Pulmonary artery endothelial cell (primary cell): ENCODE results near the gene KIDINS220. TPM values are rescaled to one million over a fixed set of nuclear protein-coding genes. Genes with fewer than 3 reads are reported as not detected.

Experiments used
- DNase-seq: peaks from one replicate; pipeline ENCODE4 v3.0.0-alpha.2; 2011; ENCODE audit warnings: low read depth, low spot score
- total RNA-seq: library from RNA; depleted of rRNA; stranded (reverse); fragments of >200 nt; gene quantifications from 2 replicates; pipeline ENCODE4 v1.2.3, GENCODE V29; 2014

KIDINS220 gene
- 43.3 and 64.7 TPM in 2 replicates for total RNA-seq

- peak; percentile 29 for DNase-seq
These were observed at the start of gene KIDINS220 for GRCh38 chr2:8836971-8837794. Gene KIDINS220, minus strand, starts transcription at chr2:8837613. Its CDS starts 10,520 bp downstream, at chr2:8827093.

DNA sequence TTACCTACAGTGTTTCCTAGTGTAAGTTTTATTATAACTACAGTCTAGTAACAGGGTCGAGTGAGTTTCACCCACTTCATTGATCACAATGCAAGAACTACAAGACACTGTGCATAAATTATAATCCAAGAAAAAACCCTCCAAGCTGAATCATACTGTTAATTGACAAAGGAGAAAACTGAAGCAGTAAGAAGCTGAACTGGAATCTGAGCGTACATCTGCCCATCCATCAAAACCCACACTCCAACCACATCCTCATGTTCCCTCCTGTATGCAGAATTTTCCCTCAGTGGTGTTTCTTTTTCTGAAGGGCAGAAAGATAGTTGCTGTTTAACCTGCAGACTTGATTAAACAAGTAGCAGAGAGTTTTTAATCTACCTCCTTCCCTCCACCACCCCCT is 49.5 kb upstream of the KIDINS220 start:
- no peak for DNase-seq

GRCh38 chr2:8886202-8886518 is 48.7 kb upstream of the KIDINS220 start:
- DNase-seq = no peak

GRCh38 chr2:8885449-8886201 is 48.2 kb upstream of the KIDINS220 start:
- DNase-seq = no peak

DNA sequence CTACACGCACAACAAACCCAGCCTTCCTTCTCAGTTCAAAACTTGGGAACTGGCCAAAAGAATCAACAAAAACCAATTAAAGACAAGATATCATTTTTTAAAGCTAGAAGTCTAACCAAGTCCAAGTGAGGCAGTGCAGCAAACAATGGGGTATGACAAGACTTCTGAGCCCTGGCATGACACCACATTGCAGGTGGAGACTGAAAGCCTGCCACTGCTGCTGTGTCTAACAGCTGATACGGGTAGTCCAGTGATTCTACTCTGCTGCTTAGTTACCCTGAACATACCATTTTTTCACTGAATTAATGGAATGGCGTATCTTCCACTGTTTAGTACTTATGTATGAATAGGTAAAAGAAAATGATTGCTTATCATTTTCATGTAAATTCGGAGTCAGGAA is 47.4 kb upstream of the KIDINS220 start:
- no peak for DNase-seq

- no peak for DNase-seq
These were observed 44.7 kb upstream of the KIDINS220 start for GRCh38 chr2:8882094-8882493.

DNA sequence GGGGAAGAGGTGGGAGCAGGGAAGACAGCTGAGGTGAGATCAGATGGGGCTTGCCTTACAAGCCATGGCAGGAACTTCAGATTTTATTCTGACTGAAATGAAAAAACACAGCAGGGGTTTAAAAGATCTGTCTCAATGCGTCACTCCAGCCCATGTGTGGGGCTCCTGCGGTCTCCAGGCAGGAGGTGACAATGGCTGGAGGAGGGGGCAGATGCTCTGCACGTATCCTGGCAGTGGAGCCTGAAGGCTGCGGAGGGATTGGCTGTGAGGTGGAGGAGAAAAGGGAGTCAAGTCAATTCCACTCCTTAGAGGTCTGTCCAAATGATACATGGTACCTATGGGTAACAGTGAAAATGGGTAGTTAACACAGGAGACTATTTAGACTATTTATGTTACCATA is 40.5 kb upstream of the KIDINS220 start:
- no peak for DNase-seq

GRCh38 chr2:8877332-8877731 is 39.9 kb upstream of the KIDINS220 start:
- DNase-seq = no peak

DNA sequence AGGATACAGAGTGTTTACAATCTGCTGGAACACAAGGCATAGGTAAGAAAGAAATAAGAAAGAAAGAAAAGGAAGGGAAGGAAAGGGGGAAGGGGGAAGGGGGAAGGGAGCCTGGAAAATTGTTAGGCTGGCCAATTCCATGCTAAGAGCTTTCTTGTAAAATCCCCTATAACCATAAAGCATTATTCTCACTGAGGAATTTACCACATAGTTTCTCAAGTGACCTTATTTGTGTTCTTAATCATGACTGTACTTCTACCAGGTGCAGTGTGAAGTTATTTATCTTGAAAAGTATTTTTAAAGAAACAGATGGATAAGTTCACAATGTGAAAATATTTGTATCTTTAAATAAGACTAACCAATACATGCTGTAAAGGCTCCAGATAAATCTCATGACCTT is 39.2 kb upstream of the KIDINS220 start:
- no peak for DNase-seq

DNA sequence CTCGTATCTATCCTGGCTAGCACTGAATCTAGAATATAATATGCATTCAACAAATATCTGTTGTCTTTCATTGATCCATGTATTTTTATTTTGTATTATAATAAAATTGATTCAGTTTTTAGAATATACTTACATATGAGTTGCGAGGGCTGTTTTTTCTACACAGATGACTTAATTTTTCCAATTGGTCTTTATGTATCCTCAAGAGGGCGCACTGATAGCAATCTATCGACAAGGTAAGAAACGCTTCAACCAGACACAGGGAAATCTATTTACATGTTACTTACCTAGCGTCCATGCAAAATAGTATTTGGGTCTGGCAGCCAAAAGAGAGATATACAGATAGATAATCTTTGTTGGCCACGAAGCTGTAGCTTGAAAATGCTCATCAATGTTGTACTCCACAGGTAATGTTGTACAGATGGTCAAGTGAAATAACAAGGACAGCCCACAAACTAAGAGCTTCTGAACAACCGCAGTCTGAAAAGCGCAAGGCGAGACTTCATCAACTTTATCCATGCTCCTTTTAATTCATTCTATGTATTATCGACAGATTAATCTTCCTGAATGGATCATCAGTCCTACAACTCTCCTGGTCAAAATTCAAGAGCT is 35.5 kb upstream of the KIDINS220 start:
- peak; percentile 27 for DNase-seq

- no peak for DNase-seq
These were observed 33.0 kb upstream of the KIDINS220 start for GRCh38 chr2:8870441-8870840.

DNA sequence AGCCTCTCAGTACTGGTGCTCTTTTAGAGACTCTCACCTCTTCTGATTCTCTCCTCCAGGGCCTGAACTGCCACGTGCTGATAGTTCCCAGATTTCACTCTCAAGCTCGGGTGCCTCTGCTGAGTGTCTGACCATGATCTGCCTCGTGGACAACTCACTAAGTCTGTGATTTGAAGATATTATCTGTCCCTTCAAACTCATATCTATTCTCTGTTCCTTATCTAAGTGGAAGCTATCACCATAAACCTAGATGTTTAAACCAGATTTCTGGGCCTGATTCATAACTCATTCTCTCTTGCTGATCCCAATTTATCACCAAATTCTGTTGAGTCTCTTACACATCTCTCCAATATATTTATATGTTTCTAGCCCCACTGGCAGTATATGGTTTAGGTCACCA is 29.9 kb upstream of the KIDINS220 start:
- no peak for DNase-seq

GRCh38 chr2:8863331-8863953 is 26.0 kb upstream of the KIDINS220 start:
- DNase-seq = no peak

DNA sequence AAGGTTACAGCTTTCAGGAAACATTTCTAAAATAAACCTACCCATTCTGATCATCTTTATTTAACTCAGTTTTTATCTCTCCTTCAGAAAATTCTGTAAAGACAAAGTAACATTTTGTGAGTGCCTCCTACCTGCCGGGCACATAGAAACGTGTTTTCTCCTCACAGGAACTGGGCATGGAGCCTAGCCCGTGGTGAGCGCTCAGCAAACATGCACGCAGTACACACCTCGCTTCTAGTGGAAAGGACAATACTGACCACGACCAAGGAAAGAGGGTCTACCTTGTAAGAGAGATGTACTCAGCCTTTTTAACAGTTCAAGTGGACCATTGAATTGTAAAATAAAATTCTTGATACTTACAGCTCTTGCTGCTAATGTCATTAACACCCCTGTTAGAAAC is 24.8 kb upstream of the KIDINS220 start:
- DNase-seq = no peak

- DNase-seq = no peak
These were observed 24.4 kb upstream of the KIDINS220 start for GRCh38 chr2:8861797-8862196.

- DNase-seq = no peak
These were observed 22.8 kb upstream of the KIDINS220 start for GRCh38 chr2:8860239-8860638.

DNA sequence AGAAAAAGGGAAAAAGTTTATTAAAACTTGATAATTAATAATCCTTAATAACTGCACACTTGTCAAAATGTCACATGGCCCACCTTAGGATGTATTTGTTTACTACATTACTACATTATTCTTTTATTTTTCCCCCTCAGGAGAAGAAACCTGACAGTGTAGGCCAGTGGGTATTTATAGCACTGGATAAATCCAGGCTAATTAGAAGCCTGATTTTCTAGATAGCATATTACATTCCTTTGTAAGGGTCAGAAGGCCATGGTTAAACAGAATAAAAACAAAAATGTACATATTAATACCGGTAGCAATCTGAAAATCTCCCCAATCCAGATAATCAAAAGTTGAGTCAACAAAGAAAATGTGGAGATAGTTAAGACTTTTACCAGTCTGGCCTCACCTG is 21.5 kb upstream of the KIDINS220 start:
- no peak for DNase-seq

DNA sequence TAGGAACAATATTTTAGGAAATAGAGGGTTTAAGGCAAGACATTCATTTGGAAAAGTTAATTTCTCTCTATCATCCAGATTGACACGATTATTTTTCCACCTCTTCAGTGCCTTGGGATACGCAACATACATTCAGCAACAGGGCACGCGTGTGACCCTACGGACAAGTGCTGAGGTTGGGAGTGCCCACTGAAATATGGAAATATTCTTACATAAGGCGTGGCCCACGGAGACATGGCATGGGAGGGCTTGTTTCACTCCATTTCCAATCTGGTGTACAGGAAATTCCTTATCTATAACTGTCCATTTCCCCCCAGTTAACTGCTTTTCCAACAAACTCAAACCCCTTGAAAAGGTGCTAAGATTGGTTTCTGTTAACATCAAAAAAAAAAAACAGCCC is 20.9 kb upstream of the KIDINS220 start:
- DNase-seq = no peak

DNA sequence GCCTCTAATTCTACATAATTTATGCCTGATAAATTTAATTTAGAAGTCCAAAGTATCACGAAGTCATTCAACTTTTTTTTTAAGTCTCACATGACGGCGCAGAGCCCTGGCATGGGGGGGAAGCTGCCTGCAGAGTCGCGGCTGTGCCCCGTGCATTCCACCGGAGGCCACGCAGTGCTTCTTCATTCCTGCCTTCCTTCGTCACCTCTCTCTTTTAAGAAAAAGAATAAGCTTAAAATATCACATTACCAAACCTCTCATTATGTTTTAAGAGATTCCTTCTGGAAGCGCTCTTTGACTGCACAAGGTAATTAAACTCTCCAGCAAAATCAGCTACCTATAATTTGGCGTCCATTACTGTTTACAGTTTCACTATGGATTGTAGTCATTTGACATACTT is 20.3 kb upstream of the KIDINS220 start:
- DNase-seq = no peak

- no peak for DNase-seq
These were observed 18.8 kb upstream of the KIDINS220 start for GRCh38 chr2:8856176-8856575.

DNA sequence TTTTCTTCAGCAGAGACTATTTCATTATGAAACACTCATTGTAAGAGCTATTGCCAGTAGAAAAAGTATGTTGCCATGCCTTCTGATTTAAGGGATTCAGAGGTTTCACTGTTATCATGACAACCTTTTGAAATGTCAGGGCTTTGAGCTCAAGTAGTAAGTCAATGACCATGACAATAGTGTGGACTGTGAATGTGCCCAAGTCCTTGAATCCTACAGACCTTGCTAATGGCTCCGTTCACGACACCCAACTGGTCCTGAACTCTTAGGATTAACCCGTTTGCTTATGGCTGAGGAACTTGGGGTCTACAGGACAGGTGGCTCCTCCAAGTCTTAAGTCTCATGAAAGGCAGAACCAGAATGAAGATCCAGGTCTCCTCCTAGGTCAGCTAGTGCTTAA is 17.6 kb upstream of the KIDINS220 start:
- DNase-seq = no peak

DNA sequence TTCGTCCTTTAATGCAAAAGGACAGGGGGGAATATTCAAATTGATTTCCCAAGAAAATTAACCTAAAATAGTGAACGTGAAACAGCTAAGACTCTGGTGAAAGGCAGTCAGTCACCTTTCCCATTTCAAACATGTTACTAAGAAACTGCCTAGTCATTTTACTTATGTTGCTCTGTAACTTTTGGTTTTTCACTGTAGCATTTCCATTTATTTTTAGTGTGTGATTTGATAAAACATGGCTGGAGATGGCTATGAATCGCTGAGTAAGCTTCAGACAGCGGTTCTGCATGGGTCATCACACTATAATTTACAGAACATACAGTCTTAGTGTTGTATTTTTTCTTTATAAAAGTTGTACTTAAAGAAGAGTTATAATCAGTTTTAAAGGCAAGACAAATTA is 16.0 kb upstream of the KIDINS220 start:
- DNase-seq = no peak
